Neural crest cell (in vitro differentiated cells): Measurements from ENCODE around the gene CCDC86. TPM values are rescaled to one million over a fixed set of nuclear protein-coding genes. Genes with fewer than 3 reads are reported as not detected.
A peak's percentile ranks its signal among the peaks of the same experiment; 100 is the strongest.

Source experiments
- DNase-seq: peaks from one replicate; pipeline ENCODE4 v3.0.0; 2021; ENCODE audit warnings: low read depth, mixed read lengths, low spot score
- H3K27ac Mint-ChIP-seq: one replicate; pipeline ENCODE4 v1.8.0; 2021; ENCODE audit warnings: mild to moderate bottlenecking, mixed read lengths; ENCODE audit not compliant: unreplicated experiment
- H3K27me3 Mint-ChIP-seq: 2 replicates; pipeline ENCODE4 v1.8.0; 2021; ENCODE audit warnings: low read depth, mild to moderate bottlenecking, mixed read lengths
- H3K36me3 Mint-ChIP-seq: 2 replicates; pipeline ENCODE4 v1.8.0; 2021; ENCODE audit warnings: low read depth, mild to moderate bottlenecking, mixed read lengths
- H3K4me1 Mint-ChIP-seq: 2 replicates; pipeline ENCODE4 v1.8.0; 2021; ENCODE audit warnings: mixed read lengths
- H3K4me3 Mint-ChIP-seq: one replicate; pipeline ENCODE4 v1.8.0; 2021; ENCODE audit warnings: mild to moderate bottlenecking, mixed read lengths
- H3K9me3 Mint-ChIP-seq: 2 replicates; pipeline ENCODE4 v1.8.0; 2021; ENCODE audit warnings: mixed read lengths
- total RNA-seq: library from RNA; stranded (reverse); gene quantifications from 2 replicates; pipeline ENCODE4 v1.2.1, GENCODE V29; 2021
- TF ChIP-seq, protein P1 (sequence below): fragments of 200-600 bp; sonication (generic); conservative IDR thresholded peaks from 2 replicates; pipeline ENCODE4 v1.5.0; 2021; ENCODE audit warnings: antibody characterized with exemption, mild to moderate bottlenecking

The CCDC86 gene
- total RNA-seq, 1 donor from 2014 or later = 41.6 TPM

DNA sequence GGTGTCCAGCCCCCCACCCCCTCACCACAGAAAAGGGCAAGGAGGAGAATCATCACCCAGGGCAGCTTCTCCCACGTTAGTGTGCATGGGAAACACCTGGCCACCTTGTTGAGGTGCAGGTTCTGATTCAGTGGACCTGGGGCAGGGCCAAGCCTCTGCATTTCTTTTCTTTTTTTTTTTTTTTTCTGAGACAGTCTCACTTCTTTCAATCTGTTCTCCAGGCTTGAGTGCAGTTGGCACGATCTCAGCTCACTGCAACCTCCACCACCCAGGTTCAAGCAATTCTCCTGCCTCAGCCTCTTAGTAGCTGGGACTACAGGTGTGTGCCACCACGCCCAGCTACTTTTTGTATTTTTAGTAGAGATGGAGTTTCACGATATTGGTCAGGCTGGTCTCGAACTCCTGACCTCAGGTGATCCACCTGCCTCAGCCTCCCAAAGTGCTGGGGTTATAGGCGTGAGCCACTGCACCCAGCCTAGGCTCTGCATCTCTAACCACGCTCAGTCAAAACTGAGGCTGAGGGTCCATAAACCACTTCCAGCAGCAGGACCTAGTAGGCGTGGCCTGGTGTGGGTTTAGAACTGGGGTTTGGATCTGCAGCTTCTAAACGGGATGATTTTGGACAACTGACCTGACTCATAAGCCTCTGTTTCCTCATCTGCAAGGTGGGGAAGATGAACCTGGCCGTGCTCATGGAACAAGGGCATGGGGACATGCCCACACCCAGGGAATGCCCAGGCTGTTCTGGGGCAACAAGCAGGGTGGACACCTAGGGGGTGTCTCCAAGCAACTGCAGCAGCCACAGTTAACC lies 26.2 kb downstream of the CCDC86 start:
- Mint-ChIP-seq H3K27me3 (no peaks in the 10 kb centered on the region), H3K27ac (no peak overlapping the region), H3K4me3 (no peak overlapping the region), H3K9me3 (no peaks in the 10 kb centered on the region), H3K4me1 (no peaks in the 10 kb centered on the region), H3K36me3 (no peaks in the 10 kb centered on the region)
- DNase-seq = no peak
- TF ChIP-seq, protein P1, sequence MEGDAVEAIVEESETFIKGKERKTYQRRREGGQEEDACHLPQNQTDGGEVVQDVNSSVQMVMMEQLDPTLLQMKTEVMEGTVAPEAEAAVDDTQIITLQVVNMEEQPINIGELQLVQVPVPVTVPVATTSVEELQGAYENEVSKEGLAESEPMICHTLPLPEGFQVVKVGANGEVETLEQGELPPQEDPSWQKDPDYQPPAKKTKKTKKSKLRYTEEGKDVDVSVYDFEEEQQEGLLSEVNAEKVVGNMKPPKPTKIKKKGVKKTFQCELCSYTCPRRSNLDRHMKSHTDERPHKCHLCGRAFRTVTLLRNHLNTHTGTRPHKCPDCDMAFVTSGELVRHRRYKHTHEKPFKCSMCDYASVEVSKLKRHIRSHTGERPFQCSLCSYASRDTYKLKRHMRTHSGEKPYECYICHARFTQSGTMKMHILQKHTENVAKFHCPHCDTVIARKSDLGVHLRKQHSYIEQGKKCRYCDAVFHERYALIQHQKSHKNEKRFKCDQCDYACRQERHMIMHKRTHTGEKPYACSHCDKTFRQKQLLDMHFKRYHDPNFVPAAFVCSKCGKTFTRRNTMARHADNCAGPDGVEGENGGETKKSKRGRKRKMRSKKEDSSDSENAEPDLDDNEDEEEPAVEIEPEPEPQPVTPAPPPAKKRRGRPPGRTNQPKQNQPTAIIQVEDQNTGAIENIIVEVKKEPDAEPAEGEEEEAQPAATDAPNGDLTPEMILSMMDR = no peak

- H3K4me3 Mint-ChIP-seq = no peak overlapping the region
- H3K36me3 Mint-ChIP-seq = no peaks in the 10 kb centered on the region
- no peaks in the 10 kb centered on the region for H3K27me3 Mint-ChIP-seq
- H3K27ac Mint-ChIP-seq = no peak overlapping the region
- no peaks in the 10 kb centered on the region for H3K9me3 Mint-ChIP-seq
- DNase-seq = no peak
- TF ChIP-seq, protein P1 = no peak
- no peaks in the 10 kb centered on the region for H3K4me1 Mint-ChIP-seq
These were observed 27.0 kb downstream of the CCDC86 start for GRCh38 chr11:60868682-60869450.

DNA sequence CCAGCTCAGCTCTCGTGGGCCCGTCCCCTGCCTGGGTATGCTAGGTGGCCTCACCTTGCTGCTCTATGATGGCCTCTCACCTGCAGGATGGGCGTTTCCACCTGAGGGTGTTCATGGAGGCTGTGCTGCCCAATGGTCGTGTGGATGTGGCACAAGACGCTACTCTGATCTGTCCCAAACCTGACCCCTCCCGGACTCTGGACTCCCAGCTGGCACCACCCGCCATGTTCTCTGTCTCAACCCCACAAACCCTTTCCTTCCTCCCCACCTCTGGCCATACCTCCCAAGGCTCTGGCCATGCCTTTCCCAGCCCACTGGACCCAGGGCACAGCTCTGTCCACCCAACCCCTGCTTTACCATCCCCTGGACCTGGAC lies 27.5 kb downstream of the CCDC86 start:
- Mint-ChIP-seq H3K27ac (peak overlapping the region; percentile 35), H3K9me3 (no peaks in the 10 kb centered on the region), H3K4me1 (no peaks in the 10 kb centered on the region), H3K36me3 (no peaks in the 10 kb centered on the region), H3K4me3 (no peak overlapping the region), H3K27me3 (no peaks in the 10 kb centered on the region)
- DNase-seq = no peak
- TF ChIP-seq, protein P1 = no peak

GRCh38 chr11:60870276-60870675 lies 28.4 kb downstream of the CCDC86 start:
- DNase-seq = no peak
- H3K27ac Mint-ChIP-seq = no peak overlapping the region
- H3K36me3 Mint-ChIP-seq = no peaks in the 10 kb centered on the region
- H3K9me3 Mint-ChIP-seq = no peaks in the 10 kb centered on the region
- H3K4me3 Mint-ChIP-seq = no peak overlapping the region
- H3K4me1 Mint-ChIP-seq = no peaks in the 10 kb centered on the region
- TF ChIP-seq, protein P1 = no peak
- H3K27me3 Mint-ChIP-seq = no peaks in the 10 kb centered on the region

GRCh38 chr11:60870733-60871377 lies 28.9 kb downstream of the CCDC86 start:
- Mint-ChIP-seq H3K27ac (peak overlapping the region; percentile 19), H3K27me3 (no peaks in the 10 kb centered on the region), H3K36me3 (no peaks in the 10 kb centered on the region), H3K4me1 (no peaks in the 10 kb centered on the region), H3K9me3 (no peaks in the 10 kb centered on the region), H3K4me3 (no peak overlapping the region)
- TF ChIP-seq, protein P1 = no peak
- no peak for DNase-seq
